Epithelial cell of proximal tubule (primary cell): ENCODE results near the gene GRM5. TPM values are rescaled to one million over a fixed set of nuclear protein-coding genes. Genes with fewer than 3 reads are reported as not detected.
"Not testable (repeated sequence)": the region's sequence is repeated elsewhere in the genome, so short reads cannot be mapped to it uniquely, and the experiment has no call there.

Experiments
- DNase-seq: peaks from one replicate; pipeline ENCODE4 v3.0.0-alpha.2; 2011; ENCODE audit warnings: low read depth
- H3K4me3 ChIP-seq: 2 replicates; pipeline ENCODE4 v1.5.1; 2011; ENCODE audit warnings: low read depth, mild to moderate bottlenecking, low read length
- total RNA-seq: library from RNA; depleted of rRNA; stranded (reverse); fragments of >200 nt; gene quantifications from 2 replicates; pipeline ENCODE4 v1.2.3, GENCODE V29; 2015
- TF ChIP-seq, protein P1 (sequence below): conservative IDR thresholded peaks from 2 replicates; pipeline ENCODE4 v1.5.1; 2012; ENCODE audit warnings: low read depth, mild to moderate bottlenecking, low read length

Gene GRM5
- total RNA-seq, 1 donor from 2014 or later, result 0.12 TPM

DNA sequence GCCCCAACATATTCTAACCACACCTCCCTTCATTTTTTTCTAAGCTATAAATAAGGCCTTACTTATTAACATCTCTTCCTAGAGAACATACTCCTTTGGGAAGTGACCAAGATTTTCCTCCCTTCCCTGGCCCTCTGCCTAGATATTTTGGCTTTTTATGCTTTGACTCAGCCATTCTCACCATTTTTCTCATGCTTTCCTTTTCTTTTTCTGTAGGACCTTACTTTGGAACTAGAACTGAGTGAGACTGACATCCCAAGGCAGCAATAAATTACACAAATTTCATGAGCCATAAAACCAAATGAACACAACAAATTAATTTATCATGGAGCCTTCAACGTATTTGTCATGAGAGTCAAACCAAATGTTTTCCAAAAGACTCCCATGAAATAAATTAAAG lies 585.6 kb downstream of the GRM5 start:
- no peak overlapping the region for H3K4me3 ChIP-seq
- TF ChIP-seq, protein P1, sequence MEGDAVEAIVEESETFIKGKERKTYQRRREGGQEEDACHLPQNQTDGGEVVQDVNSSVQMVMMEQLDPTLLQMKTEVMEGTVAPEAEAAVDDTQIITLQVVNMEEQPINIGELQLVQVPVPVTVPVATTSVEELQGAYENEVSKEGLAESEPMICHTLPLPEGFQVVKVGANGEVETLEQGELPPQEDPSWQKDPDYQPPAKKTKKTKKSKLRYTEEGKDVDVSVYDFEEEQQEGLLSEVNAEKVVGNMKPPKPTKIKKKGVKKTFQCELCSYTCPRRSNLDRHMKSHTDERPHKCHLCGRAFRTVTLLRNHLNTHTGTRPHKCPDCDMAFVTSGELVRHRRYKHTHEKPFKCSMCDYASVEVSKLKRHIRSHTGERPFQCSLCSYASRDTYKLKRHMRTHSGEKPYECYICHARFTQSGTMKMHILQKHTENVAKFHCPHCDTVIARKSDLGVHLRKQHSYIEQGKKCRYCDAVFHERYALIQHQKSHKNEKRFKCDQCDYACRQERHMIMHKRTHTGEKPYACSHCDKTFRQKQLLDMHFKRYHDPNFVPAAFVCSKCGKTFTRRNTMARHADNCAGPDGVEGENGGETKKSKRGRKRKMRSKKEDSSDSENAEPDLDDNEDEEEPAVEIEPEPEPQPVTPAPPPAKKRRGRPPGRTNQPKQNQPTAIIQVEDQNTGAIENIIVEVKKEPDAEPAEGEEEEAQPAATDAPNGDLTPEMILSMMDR, result no peak
- DNase-seq, result peak; percentile 69

DNA sequence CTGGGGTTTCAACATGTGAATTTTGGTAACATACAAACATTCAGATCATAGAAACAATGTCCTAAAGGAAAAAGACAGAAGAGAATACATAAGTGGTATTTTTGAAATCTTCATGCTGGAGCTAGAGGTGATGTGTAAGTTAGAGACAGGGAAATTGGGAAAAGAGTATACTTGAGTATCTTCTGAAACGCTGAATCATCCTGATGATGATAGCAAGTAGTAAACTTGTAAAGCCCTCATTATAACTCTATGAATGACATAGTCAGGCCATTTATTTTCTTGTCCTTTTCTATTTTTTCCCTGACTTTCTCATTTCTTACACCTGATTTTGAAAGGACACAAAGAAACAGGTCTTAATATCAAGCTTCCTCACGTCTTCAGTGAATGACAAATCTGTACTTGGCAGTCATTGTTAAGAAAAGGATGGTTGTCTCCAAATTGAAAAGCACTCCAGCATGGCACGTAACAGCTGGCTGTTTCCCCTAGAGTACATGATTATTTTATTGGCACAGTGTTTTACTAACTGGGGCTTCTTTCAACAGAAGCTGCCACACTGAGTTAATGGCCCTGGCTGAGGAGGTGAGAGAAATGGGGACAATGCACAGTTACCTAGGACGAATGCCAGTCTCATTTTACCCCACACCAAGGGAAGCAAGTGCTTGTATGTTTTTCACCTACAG lies 587.5 kb downstream of the GRM5 start:
- no peak for DNase-seq

DNA sequence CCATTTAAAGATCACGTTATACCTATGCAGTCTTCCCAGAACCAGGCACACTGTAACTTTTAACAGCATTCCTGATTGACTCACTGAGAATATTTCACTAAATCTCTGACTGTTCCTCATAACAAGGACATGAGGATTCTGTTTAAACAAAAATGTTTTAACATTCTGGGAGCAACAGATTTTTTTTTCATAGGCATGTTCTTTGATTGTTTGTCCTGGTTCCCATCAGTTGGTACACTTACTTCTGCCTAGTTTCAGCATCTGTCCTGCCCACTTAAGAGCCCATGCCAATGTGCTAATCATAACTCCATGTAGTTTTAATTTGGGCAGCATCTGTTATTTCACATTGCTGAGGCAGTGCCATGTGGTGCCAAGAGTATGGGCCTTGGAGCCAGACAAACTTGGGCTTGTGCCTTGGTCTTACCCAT lies 589.8 kb downstream of the GRM5 start:
- no peak overlapping the region for H3K4me3 ChIP-seq
- DNase-seq, result peak; percentile 7

More for the DNA sequence above, 587.5 kb downstream of the GRM5 start:
- TF ChIP-seq, protein P1, result no peak
- no peak overlapping the region for H3K4me3 ChIP-seq

DNA sequence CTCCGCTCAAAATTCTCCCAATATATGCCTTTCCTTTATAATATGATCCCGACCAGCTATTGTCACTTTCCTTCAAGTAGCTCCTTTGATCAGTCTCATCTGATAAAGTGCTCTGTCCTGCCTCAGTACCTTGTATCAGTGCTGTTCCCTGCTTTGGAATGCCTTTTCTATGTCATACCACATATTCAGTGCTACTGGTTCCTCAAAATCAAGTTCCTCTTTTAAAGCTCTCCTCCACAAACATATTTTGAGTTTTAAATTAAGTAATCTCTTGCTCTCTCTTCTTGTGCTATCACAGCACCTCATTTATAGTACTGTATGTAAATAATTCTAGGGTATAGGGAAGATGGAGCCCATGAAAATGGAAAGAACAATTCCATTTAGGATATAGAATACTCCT lies 591.1 kb downstream of the GRM5 start:
- H3K4me3 ChIP-seq, result no peak overlapping the region

More for the DNA sequence above, 589.8 kb downstream of the GRM5 start:
- TF ChIP-seq, protein P1, result no peak

DNA sequence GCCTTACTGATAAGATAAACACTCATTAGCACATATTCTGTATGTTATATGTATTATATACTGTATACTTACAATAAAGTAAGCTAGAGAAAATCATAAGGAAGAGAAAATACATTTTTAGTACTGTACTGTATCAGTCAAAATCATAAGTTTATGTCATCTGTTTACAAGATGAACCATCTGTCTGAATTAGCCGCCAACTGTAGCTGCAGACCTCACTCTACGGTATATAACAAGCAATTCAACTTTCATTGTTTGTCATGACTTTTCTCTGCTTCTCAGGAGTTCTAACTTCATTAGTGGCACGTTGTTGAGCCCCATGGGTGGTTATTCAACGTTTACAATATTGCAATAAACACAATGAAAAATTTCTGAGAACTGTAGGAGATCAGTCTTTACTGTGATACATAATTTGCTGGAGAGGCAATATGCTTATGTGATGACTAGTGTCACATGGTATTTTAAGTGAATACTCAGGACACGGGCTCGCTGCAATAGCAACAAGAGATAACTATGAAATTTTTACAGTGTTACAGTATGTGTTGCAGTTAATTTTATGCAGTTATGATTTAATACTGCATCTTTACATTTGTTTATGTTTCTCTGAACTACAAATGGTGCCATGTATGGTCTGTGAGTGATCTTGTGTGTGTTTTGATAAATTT lies 596.1 kb downstream of the GRM5 start:
- no peak for DNase-seq
- TF ChIP-seq, protein P1, result no peak
- no peak overlapping the region for H3K4me3 ChIP-seq

More for the DNA sequence above, 591.1 kb downstream of the GRM5 start:
- DNase-seq, result no peak
- TF ChIP-seq, protein P1, result no peak

- TF ChIP-seq, protein P1, result no peak
- no peak for DNase-seq
These were observed 601.3 kb downstream of the GRM5 start for GRCh38 chr11:88464528-88464927.

GRCh38 chr11:88463301-88463700 lies 602.5 kb downstream of the GRM5 start:
- DNase-seq, H3K4me3 ChIP-seq: not testable (repeated sequence)

More at GRCh38 chr11:88464528-88464927, 601.3 kb downstream of the GRM5 start:
- no peak overlapping the region for H3K4me3 ChIP-seq

- DNase-seq, result not testable (repeated sequence)
These were observed 607.7 kb downstream of the GRM5 start for GRCh38 chr11:88458047-88458446.

More at GRCh38 chr11:88458047-88458446, 607.7 kb downstream of the GRM5 start:
- not testable (repeated sequence) for H3K4me3 ChIP-seq
